ENCODE measurements around the gene RALGPS1. TPM values are rescaled to one million over a fixed set of nuclear protein-coding genes. Genes with fewer than 3 reads are reported as not detected.

RALGPS1 gene
- total and polyA plus RNA-seq, 2 of the 8 experiments (the other 6 are each of a cell fraction or from before 2014, with no cell fraction given), result 20.0 to 23.5 TPM

DNA sequence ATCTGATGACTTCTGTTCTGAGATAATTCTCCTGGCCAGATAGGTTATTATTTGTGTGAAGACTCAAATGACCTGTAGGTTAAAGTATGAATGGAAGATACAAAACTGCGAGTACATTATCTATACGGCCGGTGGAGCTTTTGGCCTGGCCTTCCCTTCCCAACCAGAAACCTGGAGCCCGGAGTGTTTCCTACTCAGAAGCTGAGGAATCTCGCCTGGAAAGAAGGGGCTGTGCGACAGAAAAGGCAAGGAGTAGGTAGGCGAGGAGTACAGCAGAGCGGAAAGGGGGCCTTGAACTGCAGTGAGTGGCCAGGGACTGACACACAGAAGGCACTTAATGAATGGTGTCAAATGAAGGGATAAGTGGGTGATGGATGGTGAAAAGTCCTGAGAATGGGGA is 173.3 kb downstream of the RALGPS1 start:
- H3K4me3 ChIP-seq (ENCODE audit: extremely low read depth in 1 of 4, insufficient read depth in 2 of 4, low read depth in 3 of 4, low read length in 4 of 4), result no peak overlapping the region
- DNase-seq (ENCODE audit: low read depth in 1 of 2, low spot score in 2 of 2) (no peak), FAIRE-seq (no peak)
- CTCF ChIA-PET (ENCODE audit: partially characterized antibody), result interaction anchor here (0.7 to 1.3 kb wide), 4 partner anchors 8 to 110 kb away, joined by 3 to 4 read pairs (median 3); no protein-coding TSS in a partner anchor
- no peak overlapping the region for H2AFZ ChIP-seq (ENCODE audit: low read length)
- H3K36me3 ChIP-seq (ENCODE audit: control insufficient read depth in 2 of 4, insufficient read depth in 4 of 4, low read length in 3 of 4), result no peaks in the 10 kb centered on the region
- no peaks in the 10 kb centered on the region for H3K79me1 ChIP-seq (ENCODE audit: low read depth, low read length)
- H2BK5ac ChIP-seq (ENCODE audit: low read depth, low read length), result no peak overlapping the region
- H4K20me1 ChIP-seq (replicated peaks in 1 of 2; ENCODE audit: control insufficient read depth in 1 of 2, insufficient read depth in 2 of 2, low read length in 2 of 2), result peaks cover 0 to 2% of the 10 kb centered on the region in 2 experiments
- no peak for TF ChIP-seq CBX8 (IDR thresholded peaks at IDR 0.05; ENCODE audit: borderline replicate concordance, low read depth, low read length)
- TF ChIP-seq TAF7 (optimal IDR thresholded peaks at IDR 0.05; ENCODE audit: borderline replicate concordance, low read depth, low read length), result no peak
- TF ChIP-seq TBP (IDR thresholded peaks at IDR 0.05; ENCODE audit: low read depth, low read length), result no peak
- TF ChIP-seq CHD1 (IDR thresholded peaks at IDR 0.05; ENCODE audit: low read depth, low read length), result no peak
- no peak for TF ChIP-seq JUN (IDR thresholded peaks at IDR 0.05; ENCODE audit: low read depth, low read length)
- TF ChIP-seq ASH2L (IDR thresholded peaks at IDR 0.05; ENCODE audit: low read length), result no peak
- TF ChIP-seq CREB1 (IDR thresholded peaks at IDR 0.05), result no peak
- no peak for TF ChIP-seq GABPA (IDR thresholded peaks at IDR 0.05; ENCODE audit: borderline replicate concordance, insufficient read depth, low read length)
- TF ChIP-seq, protein P1, sequence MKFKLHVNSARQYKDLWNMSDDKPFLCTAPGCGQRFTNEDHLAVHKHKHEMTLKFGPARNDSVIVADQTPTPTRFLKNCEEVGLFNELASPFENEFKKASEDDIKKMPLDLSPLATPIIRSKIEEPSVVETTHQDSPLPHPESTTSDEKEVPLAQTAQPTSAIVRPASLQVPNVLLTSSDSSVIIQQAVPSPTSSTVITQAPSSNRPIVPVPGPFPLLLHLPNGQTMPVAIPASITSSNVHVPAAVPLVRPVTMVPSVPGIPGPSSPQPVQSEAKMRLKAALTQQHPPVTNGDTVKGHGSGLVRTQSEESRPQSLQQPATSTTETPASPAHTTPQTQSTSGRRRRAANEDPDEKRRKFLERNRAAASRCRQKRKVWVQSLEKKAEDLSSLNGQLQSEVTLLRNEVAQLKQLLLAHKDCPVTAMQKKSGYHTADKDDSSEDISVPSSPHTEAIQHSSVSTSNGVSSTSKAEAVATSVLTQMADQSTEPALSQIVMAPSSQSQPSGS (IDR thresholded peaks at IDR 0.05; ENCODE audit: low read length), result no peak
- TF ChIP-seq EZH2 (IDR thresholded peaks at IDR 0.05; ENCODE audit: low read depth, low read length, severe bottlenecking), result no peak
- no peak overlapping the region for H4K5ac ChIP-seq (ENCODE audit: insufficient read length, low read depth, low read length)
- no peaks in the 10 kb centered on the region for H3K27me3 ChIP-seq (replicated peaks in 1 of 4; ENCODE audit: control insufficient read depth in 3 of 4, extremely low read depth in 1 of 4, insufficient read depth in 3 of 4, low read length in 3 of 4)
- H3K4me2 ChIP-seq (ENCODE audit: insufficient read depth in 1 of 2, low read depth in 2 of 2, low read length in 2 of 2), result no peak overlapping the region
- H4K8ac ChIP-seq (ENCODE audit: extremely low read depth, insufficient read depth, low read length), result no peak overlapping the region
- no peaks in the 10 kb centered on the region for H3K79me2 ChIP-seq (ENCODE audit: control insufficient read depth in 1 of 2, insufficient read depth in 2 of 2, low read length in 2 of 2)
- H3K4ac ChIP-seq (replicated peaks; ENCODE audit: insufficient read length, low read depth, low read length), result no peak overlapping the region
- 85% methylated on average over 8 of the region's 8 CpGs; no CpG with 5 or more reads in 1 of the 2 experiments for WGBS, 2 experiments (ENCODE audit: extremely low coverage in 1 of 2, insufficient coverage in 1 of 2, insufficient read length in 1 of 2, insufficient replicate concordance in 2 of 2, low coverage in 1 of 2, low lambda C conversion rate in 2 of 2, missing lambda C conversion rate in 1 of 2)
- no peak overlapping the region for H2BK15ac ChIP-seq (ENCODE audit: low read length)
- H3K9ac ChIP-seq (replicated peaks in 1 of 4; ENCODE audit: extremely low read depth in 1 of 4, low read depth in 3 of 4, low read length in 3 of 4), result no peak overlapping the region
- H3K18ac ChIP-seq (ENCODE audit: extremely low read depth, low read length), result no peak overlapping the region
- no peak overlapping the region for H3K23ac ChIP-seq (ENCODE audit: insufficient read length)
- no peak overlapping the region for H3K14ac ChIP-seq (ENCODE audit: insufficient read length)
- H4K91ac ChIP-seq (replicated peaks; ENCODE audit: insufficient read length, low read length), result no peak overlapping the region
- POLR2A ChIA-PET (ENCODE audit: partially characterized antibody), result interaction anchor here (1.3 kb wide), 1 partner anchor 12 kb away, joined by 4 read pairs; no protein-coding TSS in a partner anchor
- H3K4me1 ChIP-seq (replicated peaks in 1 of 4; ENCODE audit: control insufficient read depth in 3 of 4, insufficient read depth in 4 of 4, low read length in 3 of 4), result no peaks in the 10 kb centered on the region; a peak in 1 of 7 replicates
- H2BK120ac ChIP-seq (replicated peaks; ENCODE audit: low read depth, low read length), result no peak overlapping the region
- H3K23me2 ChIP-seq (ENCODE audit: low read depth, low read length), result no peaks in the 10 kb centered on the region
- H2AK5ac ChIP-seq (ENCODE audit: low read depth, low read length), result no peak overlapping the region
- no peak overlapping the region for H2BK12ac ChIP-seq (ENCODE audit: low read depth, low read length)
- no peak overlapping the region for H3K56ac ChIP-seq (replicated peaks; ENCODE audit: insufficient read length, low read depth, low read length)
- no peak overlapping the region for H3K27ac ChIP-seq (ENCODE audit: low read depth, low read length)
- H3K9me3 ChIP-seq (ENCODE audit: insufficient read depth in 2 of 2, low read depth in 1 of 2, low read length in 1 of 2), result no peaks in the 10 kb centered on the region
- no peak overlapping the region for H2BK20ac ChIP-seq (ENCODE audit: low read length)

Data from H1 (cell line).